MM.1S (cell line): ENCODE data around the gene ZDHHC7.
A peak's percentile ranks its signal among the peaks of the same experiment; 100 is the strongest.

ENCODE experiments used
- DNase-seq: peaks from one replicate; pipeline ENCODE4 v3.0.0-alpha.2; 2015
- H2AFZ ChIP-seq: fragments of 300-600 bp; sonication (generic); 2 replicates; pipeline ENCODE4 v1.6.0; 2016; ENCODE audit warnings: antibody characterized with exemption, low read length
- H3F3A ChIP-seq: fragments of 300-600 bp; sonication (generic); 2 replicates; pipeline ENCODE4 v1.6.1; 2016; ENCODE audit warnings: mild to moderate bottlenecking, antibody characterized with exemption, low read length, moderate library complexity, mixed read lengths; ENCODE audit not compliant: insufficient read depth
- H3K27ac ChIP-seq: fragments of 300-600 bp; sonication (generic); 2 replicates; pipeline ENCODE4 v1.5.1; 2016; ENCODE audit warnings: mild to moderate bottlenecking, low read length
- H3K27me3 ChIP-seq: fragments of 300-600 bp; sonication (generic); replicated peaks from 2 replicates; pipeline ENCODE4 v1.6.0; 2016; ENCODE audit warnings: low read length; ENCODE audit not compliant: insufficient read depth
- H3K36me3 ChIP-seq: fragments of 300-600 bp; sonication (generic); replicated peaks from 2 replicates; pipeline ENCODE4 v1.6.1; 2016; ENCODE audit warnings: mild to moderate bottlenecking, low read length, mixed read lengths; ENCODE audit not compliant: insufficient read depth
- H3K4me1 ChIP-seq: fragments of 300-600 bp; sonication (generic); 2 replicates; pipeline ENCODE4 v1.6.1; 2016; ENCODE audit warnings: low read length, mixed read lengths
- H3K4me2 ChIP-seq: fragments of 300-600 bp; sonication (generic); 2 replicates; pipeline ENCODE4 v1.6.0; 2016; ENCODE audit warnings: low read depth, low read length
- H3K4me3 ChIP-seq: fragments of 300-600 bp; sonication (generic); 2 replicates; pipeline ENCODE4 v1.5.1; 2016; ENCODE audit warnings: low read length, mixed read lengths
- H3K79me2 ChIP-seq: fragments of 300-600 bp; sonication (generic); 2 replicates; pipeline ENCODE4 v1.6.1; 2016; ENCODE audit warnings: mixed run types, low read length, mixed read lengths
- H3K9ac ChIP-seq: fragments of 300-600 bp; sonication (generic); 2 replicates; pipeline ENCODE4 v1.6.1; 2016; ENCODE audit warnings: low read length, mixed read lengths
- H3K9me2 ChIP-seq: fragments of 300-600 bp; sonication (generic); replicated peaks from 2 replicates; pipeline ENCODE4 v1.6.1; 2016; ENCODE audit warnings: mild to moderate bottlenecking, low read length, mixed read lengths; ENCODE audit not compliant: insufficient read depth
- H3K9me3 ChIP-seq: fragments of 300-600 bp; sonication (generic); replicated peaks from 2 replicates; pipeline ENCODE4 v1.6.1; 2016; ENCODE audit warnings: mild to moderate bottlenecking, low read length, mixed read lengths; ENCODE audit not compliant: insufficient read depth
- H4K20me1 ChIP-seq: fragments of 300-600 bp; sonication (generic); 2 replicates; pipeline ENCODE4 v1.6.1; 2016; ENCODE audit warnings: mild to moderate bottlenecking, low read length, moderate library complexity, mixed read lengths; ENCODE audit not compliant: insufficient read depth
- EZH2 ChIP-seq: fragments of 300-600 bp; sonication (generic); optimal IDR thresholded peaks from 2 replicates; pipeline ENCODE3; 2017; ENCODE audit warnings: low read depth, mild to moderate bottlenecking, antibody characterized with exemption, low read length, mixed read lengths
- EZH2phosphoT487 ChIP-seq: fragments of 300-600 bp; sonication (generic); IDR thresholded peaks from 2 replicates; pipeline ENCODE4 v1.6.1; 2018; ENCODE audit warnings: antibody characterized with exemption, low read length
- TF ChIP-seq, protein P1 (sequence below): fragments of 300-600 bp; sonication (generic); IDR thresholded peaks from 2 replicates; pipeline ENCODE4 v1.5.1; 2016; ENCODE audit warnings: antibody characterized with exemption, low read length, mixed read lengths

ZDHHC7 gene

DNA sequence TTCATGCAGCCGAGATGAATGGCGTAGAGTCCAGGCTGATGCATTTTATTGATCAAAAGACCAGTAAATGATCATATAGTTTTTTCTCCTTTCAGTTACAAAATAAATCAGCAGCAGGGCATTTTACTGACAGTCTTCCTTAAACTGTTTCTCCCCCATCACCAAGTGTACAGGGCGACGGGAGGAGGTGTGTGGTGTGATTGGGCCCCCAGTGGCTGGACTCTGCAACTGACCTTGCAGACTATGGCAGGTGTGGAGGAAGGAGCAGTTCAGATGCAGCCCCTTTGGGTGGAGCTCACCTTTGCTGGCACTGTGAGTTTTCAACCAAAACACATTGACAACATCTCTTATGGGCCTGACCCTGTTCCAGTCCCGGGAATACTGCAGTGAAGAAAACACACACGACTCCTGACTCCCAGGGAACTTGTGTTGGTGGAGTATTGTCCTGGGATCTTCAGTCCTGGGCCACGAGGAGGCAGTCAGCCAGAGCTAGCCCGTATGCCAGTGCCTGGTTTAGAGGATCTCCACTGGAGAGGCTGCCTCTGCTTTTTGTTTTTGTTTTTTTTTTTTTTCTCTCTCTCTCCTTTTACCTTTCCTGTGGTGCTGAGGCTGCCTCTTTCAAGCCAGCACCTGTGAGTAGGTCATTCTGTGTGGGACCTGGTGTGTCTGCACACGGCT, 46.0 kb upstream of the ZDHHC7 start:
- DNase-seq, result no peak
- H3K36me3 ChIP-seq, result no peaks in the 10 kb centered on the region

DNA sequence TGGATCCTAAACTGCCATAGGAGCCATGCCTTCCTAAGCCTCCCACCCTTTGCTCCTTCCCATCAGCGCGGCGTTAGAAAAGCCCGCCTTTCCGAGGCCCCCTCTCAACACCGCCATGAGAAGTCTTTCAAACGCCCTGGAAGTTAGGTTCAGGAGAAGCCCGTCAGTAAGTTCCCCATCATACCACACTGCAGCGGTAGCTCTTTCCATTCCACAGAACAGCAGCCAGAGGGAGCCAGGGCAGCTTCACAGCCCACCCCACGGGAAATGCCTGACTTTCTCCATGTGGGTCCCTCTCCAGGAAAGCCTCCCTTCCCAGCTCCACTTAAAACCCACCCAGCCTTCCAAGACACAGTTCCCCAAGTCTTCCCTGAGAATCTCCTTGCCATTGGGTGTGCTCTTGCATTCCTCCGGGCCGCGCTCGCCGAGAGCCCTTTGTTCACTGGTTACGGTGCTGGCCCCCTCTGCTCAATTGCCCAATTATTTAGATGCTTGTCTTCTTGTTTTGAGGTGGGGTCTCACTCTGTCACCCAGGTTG, 44.9 kb upstream of the ZDHHC7 start:
- Histone ChIP-seq H3K9ac (no peak overlapping the region), H3K4me2 (no peak overlapping the region), H4K20me1 (no peaks in the 10 kb centered on the region), H3F3A (no peaks in the 10 kb centered on the region), H3K4me3 (no peak overlapping the region), H3K36me3 (no peaks in the 10 kb centered on the region), H3K9me2 (no peaks in the 10 kb centered on the region), H3K9me3 (no peaks in the 10 kb centered on the region), H3K27me3 (no peaks in the 10 kb centered on the region), H3K79me2 (no peaks in the 10 kb centered on the region), H3K4me1 (no peaks in the 10 kb centered on the region), H2AFZ (no peak overlapping the region), H3K27ac (no peak overlapping the region)
- no peak for DNase-seq
- TF ChIP-seq, protein P1, sequence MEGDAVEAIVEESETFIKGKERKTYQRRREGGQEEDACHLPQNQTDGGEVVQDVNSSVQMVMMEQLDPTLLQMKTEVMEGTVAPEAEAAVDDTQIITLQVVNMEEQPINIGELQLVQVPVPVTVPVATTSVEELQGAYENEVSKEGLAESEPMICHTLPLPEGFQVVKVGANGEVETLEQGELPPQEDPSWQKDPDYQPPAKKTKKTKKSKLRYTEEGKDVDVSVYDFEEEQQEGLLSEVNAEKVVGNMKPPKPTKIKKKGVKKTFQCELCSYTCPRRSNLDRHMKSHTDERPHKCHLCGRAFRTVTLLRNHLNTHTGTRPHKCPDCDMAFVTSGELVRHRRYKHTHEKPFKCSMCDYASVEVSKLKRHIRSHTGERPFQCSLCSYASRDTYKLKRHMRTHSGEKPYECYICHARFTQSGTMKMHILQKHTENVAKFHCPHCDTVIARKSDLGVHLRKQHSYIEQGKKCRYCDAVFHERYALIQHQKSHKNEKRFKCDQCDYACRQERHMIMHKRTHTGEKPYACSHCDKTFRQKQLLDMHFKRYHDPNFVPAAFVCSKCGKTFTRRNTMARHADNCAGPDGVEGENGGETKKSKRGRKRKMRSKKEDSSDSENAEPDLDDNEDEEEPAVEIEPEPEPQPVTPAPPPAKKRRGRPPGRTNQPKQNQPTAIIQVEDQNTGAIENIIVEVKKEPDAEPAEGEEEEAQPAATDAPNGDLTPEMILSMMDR, result no peak
- TF ChIP-seq EZH2phosphoT487 (no peak), EZH2 (no peak)

More for the DNA sequence above, 46.0 kb upstream of the ZDHHC7 start:
- H3K9me2 ChIP-seq, result no peaks in the 10 kb centered on the region
- no peaks in the 10 kb centered on the region for H3F3A ChIP-seq
- no peaks in the 10 kb centered on the region for H3K9me3 ChIP-seq
- H3K4me3 ChIP-seq, result no peak overlapping the region
- no peak overlapping the region for H3K4me2 ChIP-seq
- H3K4me1 ChIP-seq, result no peaks in the 10 kb centered on the region
- H2AFZ ChIP-seq, result no peak overlapping the region
- no peaks in the 10 kb centered on the region for H3K27me3 ChIP-seq
- H3K79me2 ChIP-seq, result no peaks in the 10 kb centered on the region
- H4K20me1 ChIP-seq, result no peaks in the 10 kb centered on the region
- H3K9ac ChIP-seq, result no peak overlapping the region
- no peak overlapping the region for H3K27ac ChIP-seq
- no peak for TF ChIP-seq EZH2phosphoT487

DNA sequence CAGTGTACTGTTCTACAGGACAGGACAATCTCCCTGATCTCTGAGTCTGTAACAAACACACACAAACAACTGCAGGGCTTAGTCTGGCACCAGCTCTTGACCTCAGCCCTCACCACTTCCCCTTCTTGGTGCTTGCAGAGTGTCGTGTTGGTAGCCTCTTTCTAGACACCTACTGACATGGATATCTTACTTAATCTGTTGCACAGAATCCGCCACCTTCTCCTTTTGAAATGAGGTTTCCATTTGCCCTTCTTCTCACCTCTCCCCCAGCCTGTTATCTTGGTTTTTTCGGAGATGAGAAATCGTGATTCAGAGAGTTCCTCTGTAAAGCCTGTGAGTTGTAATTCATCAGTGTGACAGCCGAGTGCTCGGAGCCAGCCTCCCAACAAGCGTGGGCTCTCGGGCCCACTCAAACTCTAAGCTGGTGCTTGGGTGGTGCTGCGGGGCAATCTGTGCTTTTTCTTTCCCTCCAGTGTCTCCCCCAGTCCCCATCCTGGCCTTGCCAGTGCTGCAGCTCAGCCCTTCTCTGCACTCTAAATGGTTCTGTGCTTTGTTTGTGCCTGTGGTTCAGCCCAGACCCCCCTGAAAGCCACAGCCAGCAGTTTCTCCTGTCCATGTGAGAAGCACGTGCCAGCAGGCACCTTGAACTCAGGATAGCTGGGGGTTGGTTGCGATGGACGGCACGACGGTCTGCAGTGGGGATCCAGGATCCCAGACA, 44.3 kb upstream of the ZDHHC7 start:
- Histone ChIP-seq H3K27me3 (no peaks in the 10 kb centered on the region), H3K4me1 (no peaks in the 10 kb centered on the region), H3K9me3 (no peaks in the 10 kb centered on the region), H3K4me2 (peak overlapping the region; percentile 4; the same call in 1 of the 2 replicates), H3K4me3 (no peak overlapping the region), H3K9ac (no peak overlapping the region), H3K79me2 (no peaks in the 10 kb centered on the region), H3F3A (no peaks in the 10 kb centered on the region), H2AFZ (no peak overlapping the region), H3K27ac (no peak overlapping the region), H3K36me3 (no peaks in the 10 kb centered on the region), H3K9me2 (no peaks in the 10 kb centered on the region), H4K20me1 (no peaks in the 10 kb centered on the region)
- peak; percentile 42 for DNase-seq
- TF ChIP-seq EZH2phosphoT487, result no peak
- TF ChIP-seq, protein P1, result no peak
- no peak for TF ChIP-seq EZH2
